OCI-LY3 (cell line): ENCODE data around the gene MTHFD2L.

ENCODE experiments used
- H2AFZ ChIP-seq: fragments of 200-600, 300-600 bp; shearing (Covaris generic); 2 replicates; pipeline ENCODE4 v1.6.0; 2014; ENCODE audit warnings: antibody characterized with exemption, low read depth, low read length
- H3K27ac ChIP-seq: fragments of 200-600, 300-600 bp; sonication (generic); 2 replicates; pipeline ENCODE4 v1.5.1; 2014; ENCODE audit warnings: mild to moderate bottlenecking, low read length, moderate library complexity, mixed read lengths
- H3K27me3 ChIP-seq: fragments of 200-600, 300-600 bp; sonication (generic); 2 replicates; pipeline ENCODE4 v1.6.1; 2014; ENCODE audit warnings: low read depth, low read length, mixed read lengths
- H3K36me3 ChIP-seq: fragments of 200-600, 300-600 bp; sonication (generic); replicated peaks from 2 replicates; pipeline ENCODE3; 2014; ENCODE audit warnings: low read depth, low read length, mixed read lengths
- H3K4me1 ChIP-seq: fragments of 300-600, 200-600 bp; sonication (generic); 2 replicates; pipeline ENCODE4 v1.6.1; 2014; ENCODE audit warnings: low read length, mixed read lengths
- H3K4me2 ChIP-seq: fragments of 200-600, 300-600 bp; sonication (generic); 2 replicates; pipeline ENCODE4 v1.6.1; 2014; ENCODE audit warnings: low read length, mixed read lengths
- H3K4me3 ChIP-seq: fragments of 300-600, 200-600 bp; sonication (generic); 2 replicates; pipeline ENCODE4 v1.5.1; 2014; ENCODE audit warnings: antibody characterized with exemption, mild to moderate bottlenecking, low read length, moderate library complexity
- H3K79me2 ChIP-seq: fragments of 300-600, 200-600 bp; shearing (Covaris generic); 2 replicates; pipeline ENCODE4 v1.6.1; 2014; ENCODE audit warnings: mild to moderate bottlenecking, low read length, mixed read lengths
- H3K9ac ChIP-seq: fragments of 300-600, 200-600 bp; shearing (Covaris generic); 2 replicates; pipeline ENCODE4 v1.6.0; 2014; ENCODE audit warnings: mild to moderate bottlenecking, low read length, moderate library complexity
- H3K9me3 ChIP-seq: fragments of 200-600, 300-600 bp; shearing (Covaris generic); 2 replicates; pipeline ENCODE4 v1.6.1; 2014; ENCODE audit warnings: low read length, mixed read lengths; ENCODE audit not compliant: insufficient read depth
- H4K20me1 ChIP-seq: fragments of 200-600, 300-600 bp; sonication (generic); 2 replicates; pipeline ENCODE4 v1.6.1; 2016; ENCODE audit warnings: low read length, mixed read lengths; ENCODE audit not compliant: insufficient read depth
- CTCF ChIP-seq: fragments of 200-600, 300-600 bp; sonication (generic); IDR thresholded peaks from 2 replicates; pipeline ENCODE4 v1.5.1; 2014; ENCODE audit warnings: antibody characterized with exemption, low read length, low read depth
- EZH2phosphoT487 ChIP-seq: fragments of 200-600 bp; shearing (Covaris generic); IDR thresholded peaks from 2 replicates; pipeline ENCODE4 v1.6.1; 2018; ENCODE audit warnings: antibody characterized with exemption, mixed run types, low read depth

MTHFD2L gene

GRCh38 chr4:74134500-74134852 is 23.4 kb upstream of the MTHFD2L start:
- H3K27ac ChIP-seq = no peak overlapping the region
- no peaks in the 10 kb centered on the region for H3K27me3 ChIP-seq
- TF ChIP-seq CTCF = no peak
- no peak for TF ChIP-seq EZH2phosphoT487
- H3K9me3 ChIP-seq = no peaks in the 10 kb centered on the region
- H3K4me2 ChIP-seq = no peak overlapping the region
- H2AFZ ChIP-seq = no peak overlapping the region
- no peaks in the 10 kb centered on the region for H3K79me2 ChIP-seq
- no peaks in the 10 kb centered on the region for H3K36me3 ChIP-seq
- H3K4me1 ChIP-seq = no peaks in the 10 kb centered on the region
- H4K20me1 ChIP-seq = no peaks in the 10 kb centered on the region
- no peak overlapping the region for H3K4me3 ChIP-seq
- no peak overlapping the region for H3K9ac ChIP-seq

- no peak overlapping the region for H3K4me3 ChIP-seq
- H3K27me3 ChIP-seq = no peaks in the 10 kb centered on the region
- TF ChIP-seq EZH2phosphoT487 (no peak), CTCF (no peak)
Observed at GRCh38 chr4:74146581-74147129, 11.3 kb upstream of the MTHFD2L start.

GRCh38 chr4:74148205-74148604 is 9.7 kb upstream of the MTHFD2L start:
- no peaks in the 10 kb centered on the region for H3K36me3 ChIP-seq
- no peaks in the 10 kb centered on the region for H3K79me2 ChIP-seq
- H3K9me3 ChIP-seq = 0 out of 2 replicates have a peak, but pooled peaks cover 5% of the 10 kb centered on the region

More at GRCh38 chr4:74146581-74147129, 11.3 kb upstream of the MTHFD2L start:
- Histone ChIP-seq H3K9ac (no peak overlapping the region), H3K9me3 (0 out of 2 replicates have a peak, but pooled peaks cover 5% of the 10 kb centered on the region), H3K79me2 (no peaks in the 10 kb centered on the region), H3K4me1 (no peaks in the 10 kb centered on the region), H3K27ac (no peak overlapping the region), H3K4me2 (no peak overlapping the region), H2AFZ (no peak overlapping the region), H3K36me3 (no peaks in the 10 kb centered on the region), H4K20me1 (no peaks in the 10 kb centered on the region)

GRCh38 chr4:74152836-74153235 is 5.1 kb upstream of the MTHFD2L start:
- Histone ChIP-seq H3K4me2 (no peak overlapping the region), H3K27ac (no peak overlapping the region), H2AFZ (no peak overlapping the region), H3K4me3 (no peak overlapping the region), H3K4me1 (peaks cover 5% of the 10 kb centered on the region), H4K20me1 (no peaks in the 10 kb centered on the region), H3K9ac (no peak overlapping the region), H3K36me3 (no peaks in the 10 kb centered on the region), H3K79me2 (no peaks in the 10 kb centered on the region), H3K9me3 (no peaks in the 10 kb centered on the region), H3K27me3 (peaks cover 6% of the 10 kb centered on the region; the same call in 1 of the 2 replicates)
- no peak for TF ChIP-seq CTCF
- TF ChIP-seq EZH2phosphoT487 = no peak

More at GRCh38 chr4:74148205-74148604, 9.7 kb upstream of the MTHFD2L start:
- Histone ChIP-seq H3K27ac (no peak overlapping the region), H3K4me2 (no peak overlapping the region), H3K4me1 (no peaks in the 10 kb centered on the region), H3K4me3 (no peak overlapping the region), H3K27me3 (no peaks in the 10 kb centered on the region), H4K20me1 (no peaks in the 10 kb centered on the region), H3K9ac (no peak overlapping the region), H2AFZ (no peak overlapping the region)
- TF ChIP-seq CTCF (no peak), EZH2phosphoT487 (no peak)
